NCI-H2227 (cell line): ENCODE results near the gene HDDC3.
A peak's percentile ranks its signal among the peaks of the same experiment; 100 is the strongest.

Experiments
- DNase-seq: peaks from one replicate; lab custom pipeline; 2025; ENCODE audit not compliant: unreplicated experiment; lab: John Stamatoyannopoulos, UW

Gene HDDC3

DNA sequence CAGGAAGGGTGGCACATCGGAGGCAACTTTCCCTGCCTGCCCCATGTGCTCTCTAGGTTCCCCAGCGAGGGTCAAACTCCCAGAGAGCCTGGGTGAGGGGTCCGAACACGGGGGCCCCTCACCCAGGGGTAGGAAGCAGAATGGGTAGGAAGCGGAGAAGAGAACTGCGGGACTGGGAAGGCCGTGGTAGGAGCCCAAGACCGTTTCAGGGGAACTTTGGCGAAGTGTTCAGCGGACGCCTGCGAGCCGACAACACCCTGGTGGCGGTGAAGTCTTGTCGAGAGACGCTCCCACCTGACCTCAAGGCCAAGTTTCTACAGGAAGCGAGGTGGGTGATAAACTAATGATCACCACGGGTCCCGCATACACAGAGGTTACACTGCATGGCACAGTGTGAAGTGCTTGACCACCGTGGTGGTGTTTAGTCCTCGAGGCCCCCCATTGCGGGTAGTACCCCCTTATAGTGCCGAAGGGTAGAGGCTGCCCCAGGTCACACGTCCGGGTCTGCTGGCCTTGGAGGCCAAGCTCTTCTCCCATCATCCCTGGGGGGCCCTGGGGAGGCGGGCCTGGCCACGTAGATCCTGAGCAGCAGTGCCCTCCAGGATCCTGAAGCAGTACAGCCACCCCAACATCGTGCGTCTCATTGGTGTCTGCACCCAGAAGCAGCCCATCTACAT, 39.7 kb downstream of the HDDC3 start:
- no peak for DNase-seq

DNA sequence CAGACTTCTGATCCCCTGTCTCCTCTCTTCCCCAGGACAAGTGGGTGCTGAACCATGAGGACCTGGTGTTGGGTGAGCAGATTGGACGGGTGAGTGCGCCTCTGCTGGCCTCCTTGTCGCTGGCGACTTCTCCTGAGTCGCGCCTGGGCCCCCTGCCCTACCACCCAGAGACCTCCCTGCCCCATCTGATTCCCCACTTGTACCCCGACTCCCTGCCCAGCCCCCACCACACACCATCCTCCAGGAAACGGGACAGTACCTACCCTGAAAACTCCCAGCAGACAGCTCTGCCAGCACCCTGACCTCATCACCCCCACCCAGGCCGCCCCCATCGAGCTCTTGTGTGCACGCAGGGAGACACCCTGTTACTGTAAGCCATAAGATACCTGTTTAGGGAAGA, 40.3 kb downstream of the HDDC3 start:
- no peak for DNase-seq

DNA sequence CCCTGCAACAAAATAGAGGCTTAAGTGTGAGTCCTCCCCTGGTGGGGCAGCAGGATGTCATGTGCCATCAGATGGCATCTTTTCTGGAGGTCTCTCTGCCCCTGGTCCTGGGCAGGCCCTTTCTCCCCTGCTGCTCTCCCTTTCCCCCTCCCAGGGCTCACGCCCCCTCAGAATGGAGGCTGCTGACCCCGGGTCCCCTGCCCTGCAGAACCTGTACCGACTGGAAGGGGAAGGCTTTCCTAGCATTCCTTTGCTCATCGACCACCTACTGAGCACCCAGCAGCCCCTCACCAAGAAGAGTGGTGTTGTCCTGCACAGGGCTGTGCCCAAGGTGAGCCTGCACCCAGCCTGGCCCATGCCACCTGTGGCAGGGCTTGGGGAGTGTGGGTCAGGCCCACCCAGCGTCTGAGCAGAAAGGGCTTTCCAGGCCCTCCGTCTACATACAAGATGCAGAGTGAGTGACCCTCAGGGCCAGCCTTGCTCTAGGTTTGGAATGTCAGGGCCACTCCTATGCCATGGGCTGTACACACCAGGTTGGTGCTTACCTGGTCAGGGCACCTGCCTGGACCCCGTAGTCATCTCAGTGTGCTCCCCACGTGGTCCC, 40.9 kb downstream of the HDDC3 start:
- DNase-seq = no peak

DNA sequence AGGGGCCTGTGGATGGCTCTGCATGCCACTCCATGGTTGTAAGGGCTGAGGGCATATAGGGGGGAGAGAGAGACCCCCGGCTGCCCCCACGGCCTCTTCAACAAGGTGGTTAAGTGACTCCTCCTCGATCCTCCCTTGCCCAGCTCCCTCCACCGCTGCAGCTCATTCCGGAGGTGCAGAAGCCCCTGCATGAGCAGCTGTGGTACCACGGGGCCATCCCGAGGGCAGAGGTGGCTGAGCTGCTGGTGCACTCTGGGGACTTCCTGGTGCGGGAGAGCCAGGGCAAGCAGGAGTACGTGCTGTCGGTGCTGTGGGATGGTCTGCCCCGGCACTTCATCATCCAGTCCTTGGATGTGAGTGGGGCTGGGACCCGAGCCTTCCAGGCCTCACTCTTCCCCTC, 41.5 kb downstream of the HDDC3 start:
- DNase-seq = no peak

DNA sequence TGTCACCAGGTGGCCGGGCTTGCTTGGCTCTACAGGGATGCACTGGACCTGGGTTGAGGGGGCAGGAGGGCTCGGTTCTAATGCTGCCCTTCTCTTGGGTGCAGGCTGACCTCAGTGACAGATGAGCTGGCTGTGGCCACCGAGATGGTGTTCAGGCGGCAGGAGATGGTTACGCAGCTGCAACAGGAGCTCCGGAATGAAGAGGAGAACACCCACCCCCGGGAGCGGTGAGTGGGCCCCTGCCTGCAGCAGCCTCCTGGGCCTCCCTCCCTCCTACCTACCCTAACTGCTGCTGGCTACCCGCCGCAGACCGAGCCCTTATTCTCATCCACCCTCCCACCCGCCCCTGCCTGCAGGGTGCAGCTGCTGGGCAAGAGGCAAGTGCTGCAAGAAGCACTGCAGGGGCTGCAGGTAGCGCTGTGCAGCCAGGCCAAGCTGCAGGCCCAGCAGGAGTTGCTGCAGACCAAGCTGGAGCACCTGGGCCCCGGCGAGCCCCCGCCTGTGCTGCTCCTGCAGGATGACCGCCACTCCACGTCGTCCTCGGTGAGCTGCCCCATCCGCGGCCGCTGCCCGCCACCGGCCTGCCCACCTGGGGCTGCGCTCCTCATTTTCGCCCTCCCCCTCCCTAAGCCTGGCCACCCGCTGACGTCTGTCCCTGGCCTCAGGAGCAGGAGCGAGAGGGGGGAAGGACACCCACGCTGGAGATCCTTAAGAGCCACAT, 42.5 kb downstream of the HDDC3 start:
- DNase-seq = no peak

DNA sequence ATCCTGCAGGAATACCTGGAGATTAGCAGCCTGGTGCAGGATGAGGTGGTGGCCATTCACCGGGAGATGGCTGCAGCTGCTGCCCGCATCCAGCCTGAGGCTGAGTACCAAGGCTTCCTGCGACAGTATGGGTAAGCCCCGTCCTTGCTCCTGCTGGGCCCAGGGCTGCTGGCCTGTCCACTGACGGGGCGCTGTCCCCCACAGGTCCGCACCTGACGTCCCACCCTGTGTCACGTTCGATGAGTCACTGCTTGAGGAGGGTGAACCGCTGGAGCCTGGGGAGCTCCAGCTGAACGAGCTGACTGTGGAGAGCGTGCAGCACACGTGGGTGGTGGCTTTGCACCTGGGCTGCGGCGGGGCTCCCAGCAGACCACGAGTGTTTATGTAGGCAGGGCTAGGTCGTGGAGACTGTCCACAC, 43.0 kb downstream of the HDDC3 start:
- DNase-seq = no peak

DNA sequence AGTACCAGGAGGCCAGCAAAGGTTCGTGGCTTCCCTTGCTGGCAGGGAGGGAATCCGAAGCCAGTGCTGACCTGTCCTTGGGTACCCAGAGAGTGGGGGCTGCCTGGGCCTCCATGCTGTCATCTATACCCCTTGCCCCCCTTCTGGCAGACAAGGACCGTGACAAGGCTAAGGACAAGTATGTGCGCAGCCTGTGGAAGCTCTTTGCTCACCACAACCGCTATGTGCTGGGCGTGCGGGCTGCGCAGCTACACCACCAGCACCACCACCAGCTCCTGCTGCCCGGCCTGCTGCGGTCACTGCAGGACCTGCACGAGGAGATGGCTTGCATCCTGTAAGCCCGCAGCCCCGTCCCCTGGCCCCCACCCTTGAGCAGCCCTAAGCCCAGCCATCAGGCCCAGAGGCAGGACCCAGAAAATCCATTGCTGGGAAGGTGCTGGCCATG, 45.3 kb downstream of the HDDC3 start:
- no peak for DNase-seq

DNA sequence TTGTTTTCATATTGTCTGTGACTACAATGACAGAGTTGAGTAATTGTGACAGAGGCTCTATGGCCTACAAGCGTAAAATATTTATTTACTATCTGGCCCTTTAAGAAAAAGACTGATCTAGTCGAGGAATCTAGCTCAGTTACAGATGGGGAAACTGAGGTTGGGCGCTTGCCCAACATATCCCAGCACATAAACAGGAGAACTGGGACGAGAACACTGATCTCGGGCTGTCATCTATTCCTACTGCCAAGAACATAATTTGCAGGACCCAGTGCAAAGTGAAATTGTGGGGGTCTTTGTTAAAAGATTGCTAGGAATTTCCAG, 46.1 kb downstream of the HDDC3 start:
- no peak for DNase-seq

DNA sequence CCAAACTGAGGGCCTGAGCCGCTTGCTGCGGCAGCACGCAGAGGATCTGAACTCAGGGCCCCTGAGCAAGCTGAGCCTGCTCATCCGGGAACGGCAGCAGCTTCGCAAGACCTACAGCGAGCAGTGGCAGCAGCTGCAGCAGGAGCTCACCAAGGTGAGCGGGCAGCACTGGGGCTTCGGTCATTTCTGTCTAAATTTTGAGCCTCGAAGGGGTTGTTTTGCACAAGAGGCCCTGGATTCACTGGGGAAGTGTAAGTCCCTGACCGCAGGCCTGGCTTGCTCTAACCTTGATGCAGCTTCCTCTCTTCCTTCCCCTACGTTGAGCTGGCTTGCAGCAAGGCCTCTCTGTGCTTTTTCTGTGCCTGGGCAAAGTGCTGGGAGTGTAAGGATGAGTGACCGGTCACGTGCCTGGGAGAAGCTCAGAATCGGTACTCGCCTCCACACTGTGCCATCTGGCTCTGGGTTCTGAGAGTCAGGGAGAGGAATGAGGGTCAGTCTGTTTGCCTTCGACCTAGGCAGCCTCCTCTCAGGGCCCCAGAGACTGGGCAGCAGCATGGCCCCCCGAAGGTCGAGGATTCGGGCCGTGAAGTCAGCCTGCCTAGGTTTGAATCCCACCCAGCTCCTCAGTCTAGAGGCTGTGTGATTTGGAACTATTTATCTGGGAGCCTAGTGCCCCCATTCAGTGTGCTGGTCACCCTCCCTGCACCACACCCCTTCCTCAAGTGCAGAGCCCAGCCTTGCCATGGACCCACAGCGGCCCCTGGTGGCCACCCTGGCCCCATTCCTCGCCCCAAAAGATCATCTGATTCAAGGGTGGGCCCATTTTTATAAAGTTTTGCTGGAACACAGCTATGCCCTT, 46.7 kb downstream of the HDDC3 start:
- peak; percentile 63 for DNase-seq

DNA sequence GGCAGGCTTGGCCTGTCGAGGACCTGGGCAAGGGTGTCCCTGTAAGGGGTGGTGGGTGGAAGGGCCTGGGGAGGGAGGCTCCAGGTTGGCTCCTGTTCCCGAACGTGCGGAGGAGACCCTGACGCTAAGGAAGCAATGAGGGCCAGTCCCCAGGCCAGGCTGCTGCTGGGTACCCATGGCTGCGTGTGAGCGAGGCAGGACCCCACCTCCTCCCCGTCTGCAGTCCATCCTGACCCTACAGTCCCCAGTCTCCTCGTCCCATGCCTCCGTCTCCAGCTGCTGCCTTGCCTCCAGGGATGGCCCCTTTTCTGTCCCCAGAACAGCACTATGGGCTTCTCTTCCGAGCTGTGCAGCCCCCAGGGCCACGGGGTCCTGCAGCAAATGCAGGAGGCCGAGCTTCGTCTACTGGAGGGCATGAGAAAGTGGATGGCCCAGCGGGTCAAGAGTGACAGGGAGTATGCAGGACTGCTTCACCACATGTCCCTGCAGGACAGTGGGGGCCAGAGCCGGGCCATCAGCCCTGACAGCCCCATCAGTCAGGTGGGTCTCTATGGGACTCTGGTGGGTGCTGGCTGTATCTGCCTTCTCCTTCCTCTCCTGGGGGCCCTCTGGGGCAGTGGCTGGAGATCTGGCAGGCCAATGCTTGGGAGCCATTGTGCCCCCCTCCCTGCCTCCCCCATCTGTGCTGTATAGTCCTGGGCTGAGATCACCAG, 47.5 kb downstream of the HDDC3 start:
- no peak for DNase-seq

DNA sequence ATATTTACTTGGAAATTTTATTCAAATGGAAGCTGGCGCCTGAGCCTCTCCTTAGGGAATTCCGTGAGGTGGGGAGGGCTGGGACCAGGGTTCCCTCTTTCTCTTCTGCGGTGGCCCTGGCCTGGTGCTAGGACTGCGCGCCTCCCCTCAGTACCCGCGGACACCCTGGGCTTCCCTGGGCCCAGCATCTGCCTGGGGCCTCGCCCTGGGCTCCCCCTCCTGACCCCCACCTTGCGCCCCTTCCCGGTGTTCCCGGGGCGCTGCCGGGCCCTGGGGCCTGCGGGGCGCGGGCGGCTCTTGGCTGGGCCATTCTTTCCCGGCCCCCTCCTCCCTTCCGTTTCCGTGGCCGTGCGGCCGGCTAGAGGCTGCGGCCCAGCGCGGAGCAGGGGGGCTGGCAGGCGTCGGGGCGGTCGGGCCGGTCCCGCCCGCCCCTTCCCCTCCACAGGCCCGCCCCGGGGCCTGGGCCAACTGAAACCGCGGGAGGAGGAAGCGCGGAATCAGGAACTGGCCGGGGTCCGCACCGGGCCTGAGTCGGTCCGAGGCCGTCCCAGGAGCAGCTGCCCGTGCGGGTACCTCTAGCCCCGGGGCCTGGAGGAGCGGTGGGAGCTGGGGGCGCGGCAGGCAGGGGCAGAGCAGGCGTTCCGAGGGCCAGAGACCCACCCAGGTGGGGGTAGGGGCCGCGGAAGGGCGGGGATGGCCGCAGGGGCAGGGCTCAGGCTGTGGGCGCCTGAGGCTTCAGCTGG, 48.2 kb downstream of the HDDC3 start, which contains the start of gene FES:
TSS of gene FES (plus strand) at position 529 of the 743 bp plus-strand sequence. CDS start 542 bp downstream, outside the sequence.
- DNase-seq = no peak

DNA sequence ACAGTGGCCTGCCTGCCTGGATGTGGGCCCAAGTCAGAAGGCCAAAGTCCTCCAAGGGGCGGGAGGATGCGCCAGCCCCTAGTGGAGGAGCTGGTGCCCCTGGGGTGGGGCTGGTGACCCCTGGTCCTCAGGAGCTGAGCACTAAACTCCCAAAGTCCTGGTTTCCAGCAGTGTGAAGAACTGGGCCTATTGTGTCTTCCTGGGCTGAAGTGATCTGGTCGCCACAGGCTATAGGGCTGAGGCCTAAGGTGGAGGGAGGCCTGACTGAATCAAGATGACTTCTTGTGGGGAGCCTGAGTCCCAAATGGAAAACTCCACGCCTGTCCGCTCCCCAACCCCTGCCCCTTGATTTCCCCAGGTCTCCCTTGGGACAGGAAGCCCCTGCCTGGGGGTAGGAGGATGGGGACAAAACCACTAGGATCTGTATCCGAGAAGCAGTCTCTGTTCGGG, 48.8 kb downstream of the HDDC3 start:
- no peak for DNase-seq

DNA sequence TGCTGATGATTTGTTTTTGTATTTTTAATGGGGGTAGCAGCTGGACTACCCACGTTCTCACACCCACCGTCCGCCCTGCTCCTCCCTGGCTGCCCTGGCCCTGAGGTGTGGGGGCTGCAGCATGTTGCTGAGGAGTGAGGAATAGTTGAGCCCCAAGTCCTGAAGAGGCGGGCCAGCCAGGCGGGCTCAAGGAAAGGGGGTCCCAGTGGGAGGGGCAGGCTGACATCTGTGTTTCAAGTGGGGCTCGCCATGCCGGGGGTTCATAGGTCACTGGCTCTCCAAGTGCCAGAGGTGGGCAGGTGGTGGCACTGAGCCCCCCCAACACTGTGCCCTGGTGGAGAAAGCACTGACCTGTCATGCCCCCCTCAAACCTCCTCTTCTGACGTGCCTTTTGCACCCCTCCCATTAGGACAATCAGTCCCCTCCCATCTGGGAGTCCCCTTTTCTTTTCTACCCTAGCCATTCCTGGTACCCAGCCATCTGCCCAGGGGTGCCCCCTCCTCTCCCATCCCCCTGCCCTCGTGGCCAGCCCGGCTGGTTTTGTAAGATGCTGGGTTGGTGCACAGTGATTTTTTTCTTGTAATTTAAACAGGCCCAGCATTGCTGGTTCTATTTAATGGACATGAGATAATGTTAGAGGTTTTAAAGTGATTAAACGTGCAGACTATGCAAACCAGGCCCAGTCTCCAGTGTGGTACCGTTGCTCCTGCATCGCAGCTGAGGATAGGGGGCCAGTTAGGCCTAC, 49.4 kb downstream of the HDDC3 start:
- DNase-seq = no peak

DNA sequence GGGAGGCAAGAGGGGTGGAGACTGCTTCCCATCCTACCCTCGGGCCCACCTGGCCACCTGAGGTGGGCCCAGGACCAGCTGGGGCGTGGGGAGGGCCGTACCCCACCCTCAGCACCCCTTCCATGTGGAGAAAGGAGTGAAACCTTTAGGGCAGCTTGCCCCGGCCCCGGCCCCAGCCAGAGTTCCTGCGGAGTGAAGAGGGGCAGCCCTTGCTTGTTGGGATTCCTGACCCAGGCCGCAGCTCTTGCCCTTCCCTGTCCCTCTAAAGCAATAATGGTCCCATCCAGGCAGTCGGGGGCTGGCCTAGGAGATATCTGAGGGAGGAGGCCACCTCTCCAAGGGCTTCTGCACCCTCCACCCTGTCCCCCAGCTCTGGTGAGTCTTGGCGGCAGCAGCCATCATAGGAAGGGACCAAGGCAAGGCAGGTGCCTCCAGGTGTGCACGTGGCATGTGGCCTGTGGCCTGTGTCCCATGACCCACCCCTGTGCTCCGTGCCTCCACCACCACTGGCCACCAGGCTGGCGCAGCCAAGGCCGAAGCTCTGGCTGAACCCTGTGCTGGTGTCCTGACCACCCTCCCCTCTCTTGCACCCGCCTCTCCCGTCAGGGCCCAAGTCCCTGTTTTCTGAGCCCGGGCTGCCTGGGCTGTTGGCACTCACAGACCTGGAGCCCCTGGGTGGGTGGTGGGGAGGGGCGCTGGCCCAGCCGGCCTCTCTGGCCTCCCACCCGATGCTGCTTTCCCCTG, 50.2 kb downstream of the HDDC3 start:
- no peak for DNase-seq

DNA sequence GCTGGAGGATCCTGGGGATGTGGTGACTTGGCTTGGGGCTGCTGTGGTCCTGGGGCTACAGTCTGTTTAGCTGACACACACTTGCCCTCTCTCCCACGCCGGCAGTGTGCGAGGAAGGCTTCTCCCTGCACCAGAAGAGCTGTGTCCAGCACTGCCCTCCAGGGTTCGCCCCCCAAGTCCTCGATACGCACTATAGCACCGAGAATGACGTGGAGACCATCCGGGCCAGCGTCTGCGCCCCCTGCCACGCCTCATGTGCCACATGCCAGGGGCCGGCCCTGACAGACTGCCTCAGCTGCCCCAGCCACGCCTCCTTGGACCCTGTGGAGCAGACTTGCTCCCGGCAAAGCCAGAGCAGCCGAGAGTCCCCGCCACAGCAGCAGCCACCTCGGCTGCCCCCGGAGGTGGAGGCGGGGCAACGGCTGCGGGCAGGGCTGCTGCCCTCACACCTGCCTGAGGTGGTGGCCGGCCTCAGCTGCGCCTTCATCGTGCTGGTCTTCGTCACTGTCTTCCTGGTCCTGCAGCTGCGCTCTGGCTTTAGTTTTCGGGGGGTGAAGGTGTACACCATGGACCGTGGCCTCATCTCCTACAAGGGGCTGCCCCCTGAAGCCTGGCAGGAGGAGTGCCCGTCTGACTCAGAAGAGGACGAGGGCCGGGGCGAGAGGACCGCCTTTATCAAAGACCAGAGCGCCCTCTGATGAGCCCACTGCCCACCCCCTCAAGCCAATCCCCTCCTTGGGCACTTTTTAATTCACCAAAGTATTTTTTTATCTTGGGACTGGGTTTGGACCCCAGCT, 51.0 kb downstream of the HDDC3 start:
- DNase-seq = no peak

DNA sequence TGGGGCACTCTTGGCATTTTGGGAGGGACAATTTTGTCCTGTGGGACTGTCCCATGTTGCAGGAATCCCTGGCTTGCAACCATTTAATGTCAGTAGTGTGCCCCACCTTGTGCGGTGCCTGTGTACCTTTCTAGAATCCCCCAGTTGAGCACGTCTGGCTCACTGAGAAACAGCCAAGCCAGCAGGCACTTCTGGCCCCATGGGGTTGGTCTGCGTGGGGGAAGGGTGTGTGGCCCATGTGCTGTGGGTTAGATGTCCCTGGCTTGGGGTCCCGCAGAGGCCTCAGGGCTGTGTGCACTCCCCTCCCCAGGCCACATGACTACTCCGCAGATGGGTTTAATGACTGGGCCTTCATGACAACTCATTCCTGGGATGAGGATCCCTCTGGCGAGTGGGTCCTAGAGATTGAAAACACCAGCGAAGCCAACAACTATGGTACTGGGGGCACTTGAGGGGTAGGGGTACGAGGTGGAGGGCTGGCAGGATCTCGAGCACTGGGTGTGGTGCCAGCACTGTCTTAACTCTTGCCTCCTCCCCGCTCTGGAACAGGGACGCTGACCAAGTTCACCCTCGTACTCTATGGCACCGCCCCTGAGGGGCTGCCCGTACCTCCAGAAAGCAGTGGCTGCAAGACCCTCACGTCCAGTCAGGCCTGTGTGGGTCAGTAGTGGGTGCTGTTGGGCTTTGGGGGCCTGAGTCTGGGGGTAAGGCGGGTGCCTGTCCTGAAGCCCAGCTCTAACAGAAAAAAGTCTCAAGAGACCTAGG, 51.8 kb downstream of the HDDC3 start:
- no peak for DNase-seq
